ENCODE data around the gene ATIC.

DNA sequence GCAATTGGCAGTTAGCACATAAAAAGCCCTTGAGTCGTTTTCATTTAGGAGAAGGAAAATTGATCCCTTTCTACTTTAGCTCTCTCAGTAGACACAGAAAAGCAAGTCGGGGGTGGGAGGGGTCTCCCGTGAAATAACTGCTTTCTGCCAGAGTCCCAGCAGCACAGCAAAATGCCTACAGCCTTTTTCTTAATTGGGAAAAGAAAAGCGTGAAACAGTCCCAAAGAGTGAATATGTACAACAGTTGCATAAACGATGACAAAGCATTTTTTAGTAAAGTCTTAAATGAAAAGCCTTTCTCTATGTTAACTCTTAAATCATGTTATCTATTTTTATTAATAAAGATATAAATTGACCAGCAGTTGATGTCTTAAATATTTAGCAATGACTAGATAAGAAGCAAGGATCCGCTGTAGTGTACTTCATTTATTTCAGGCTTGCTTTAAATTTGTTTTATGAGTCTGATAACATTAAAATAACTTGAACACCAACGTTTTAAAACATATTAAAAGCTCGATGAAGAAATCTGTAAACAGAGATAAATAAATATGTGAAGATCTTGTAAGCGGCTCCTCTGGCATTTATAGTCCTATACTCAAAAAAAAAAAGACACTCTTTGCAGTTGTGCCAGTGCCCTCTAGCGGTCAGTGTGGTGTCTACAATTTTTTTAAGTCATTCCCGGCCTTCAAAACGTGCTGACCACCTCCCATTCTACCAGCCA is 42.3 kb upstream of the ATIC start:
- TF ChIP-seq, protein P1, sequence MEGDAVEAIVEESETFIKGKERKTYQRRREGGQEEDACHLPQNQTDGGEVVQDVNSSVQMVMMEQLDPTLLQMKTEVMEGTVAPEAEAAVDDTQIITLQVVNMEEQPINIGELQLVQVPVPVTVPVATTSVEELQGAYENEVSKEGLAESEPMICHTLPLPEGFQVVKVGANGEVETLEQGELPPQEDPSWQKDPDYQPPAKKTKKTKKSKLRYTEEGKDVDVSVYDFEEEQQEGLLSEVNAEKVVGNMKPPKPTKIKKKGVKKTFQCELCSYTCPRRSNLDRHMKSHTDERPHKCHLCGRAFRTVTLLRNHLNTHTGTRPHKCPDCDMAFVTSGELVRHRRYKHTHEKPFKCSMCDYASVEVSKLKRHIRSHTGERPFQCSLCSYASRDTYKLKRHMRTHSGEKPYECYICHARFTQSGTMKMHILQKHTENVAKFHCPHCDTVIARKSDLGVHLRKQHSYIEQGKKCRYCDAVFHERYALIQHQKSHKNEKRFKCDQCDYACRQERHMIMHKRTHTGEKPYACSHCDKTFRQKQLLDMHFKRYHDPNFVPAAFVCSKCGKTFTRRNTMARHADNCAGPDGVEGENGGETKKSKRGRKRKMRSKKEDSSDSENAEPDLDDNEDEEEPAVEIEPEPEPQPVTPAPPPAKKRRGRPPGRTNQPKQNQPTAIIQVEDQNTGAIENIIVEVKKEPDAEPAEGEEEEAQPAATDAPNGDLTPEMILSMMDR (IDR thresholded peaks at IDR 0.05) = peak; percentile 67
- no peak for TF ChIP-seq IRF2 (CRISPR knock-in tag; IDR thresholded peaks at IDR 0.05; ENCODE audit: borderline replicate concordance, low read depth)
- no peak for TF ChIP-seq HMGXB4 (CRISPR knock-in tag; IDR thresholded peaks at IDR 0.05)
- TF ChIP-seq ATF1 (CRISPR knock-in tag; IDR thresholded peaks at IDR 0.05) = no peak
- no peak for TF ChIP-seq ZBTB21 (CRISPR knock-in tag; IDR thresholded peaks at IDR 0.05; ENCODE audit: borderline replicate concordance)
- TF ChIP-seq ELF4 (CRISPR knock-in tag; IDR thresholded peaks at IDR 0.05; ENCODE audit: low read depth) = no peak
- TF ChIP-seq E2F5 (CRISPR knock-in tag; IDR thresholded peaks at IDR 0.05) = no peak
